ENCODE measurements around the gene CDC42EP5. TPM values are rescaled to one million over a fixed set of nuclear protein-coding genes. Genes with fewer than 3 reads are reported as not detected.
"Not testable (repeated sequence)": the region's sequence is repeated elsewhere in the genome, so short reads cannot be mapped to it uniquely, and the experiment has no call there.

The CDC42EP5 gene
- total and polyA plus RNA-seq, 4 donors: 0.28 to 2.2 (median 0.84) TPM; not detected in 1

DNA sequence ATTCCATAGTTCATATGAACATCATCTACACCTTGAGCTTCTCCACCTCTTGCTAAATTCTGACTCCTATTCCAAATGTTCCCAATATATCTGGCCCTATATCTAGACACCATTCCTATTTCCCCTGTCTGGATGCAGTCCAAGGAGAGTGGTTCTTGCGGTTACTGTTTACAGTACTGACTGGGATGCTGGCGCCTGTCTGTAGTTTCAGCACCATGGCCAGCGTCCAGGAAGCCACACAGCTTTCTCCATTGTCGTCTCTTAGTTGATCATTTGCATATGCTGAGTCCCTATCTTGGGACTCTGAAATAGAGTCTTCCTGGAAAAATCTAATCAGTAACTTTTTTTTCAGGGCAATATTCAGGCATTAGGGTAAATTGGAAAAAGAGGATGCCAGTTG is 44.4 kb upstream of the CDC42EP5 start:
- no peaks in the 10 kb centered on the region for H3K4me1 ChIP-seq (ENCODE audit: control insufficient read depth in 4 of 4, insufficient read depth in 4 of 4, low read length in 3 of 4)
- no peak for TF ChIP-seq CTCF (IDR thresholded peaks at IDR 0.05; ENCODE audit: low read depth, low read length, missing input control)
- TF ChIP-seq NR2F2 (IDR thresholded peaks at IDR 0.05): no peak
- no peak for TF ChIP-seq YY1 (IDR thresholded peaks at IDR 0.05)
- TF ChIP-seq, protein P1, sequence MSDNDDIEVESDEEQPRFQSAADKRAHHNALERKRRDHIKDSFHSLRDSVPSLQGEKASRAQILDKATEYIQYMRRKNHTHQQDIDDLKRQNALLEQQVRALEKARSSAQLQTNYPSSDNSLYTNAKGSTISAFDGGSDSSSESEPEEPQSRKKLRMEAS (IDR thresholded peaks at IDR 0.05): no peak
- TF ChIP-seq HNF4G (IDR thresholded peaks at IDR 0.05): no peak
- TF ChIP-seq ZBTB33 (IDR thresholded peaks at IDR 0.05): no peak
- peak; percentile 99 for TF ChIP-seq REST (IDR thresholded peaks at IDR 0.05)
- no peaks in the 10 kb centered on the region for H3K9me3 ChIP-seq (ENCODE audit: control insufficient read depth in 4 of 4, low read length in 3 of 4)
- no peak overlapping the region for H3K9ac ChIP-seq (ENCODE audit: low read depth in 1 of 2, low read length in 2 of 2)
- no peak overlapping the region for H3K4me3 ChIP-seq (ENCODE audit: low read depth in 1 of 3, low read length in 3 of 3)
- peak; percentile 47 for DNase-seq (ENCODE audit: low spot score)
- WGBS: 3% methylated on average over 4 of the region's 4 CpGs
- no peak overlapping the region for H3K27ac ChIP-seq (ENCODE audit: low read depth in 1 of 2, low read length in 2 of 2)
- H3K27me3 ChIP-seq (ENCODE audit: control insufficient read depth in 4 of 4, insufficient read depth in 4 of 4, low read length in 3 of 4): peaks cover 0 to 3% (median 0%) of the 10 kb centered on the region in 4 donors
- no peaks in the 10 kb centered on the region for H3K36me3 ChIP-seq (ENCODE audit: control insufficient read depth in 4 of 4, insufficient read depth in 3 of 4, low read depth in 1 of 4, low read length in 3 of 4)

DNA sequence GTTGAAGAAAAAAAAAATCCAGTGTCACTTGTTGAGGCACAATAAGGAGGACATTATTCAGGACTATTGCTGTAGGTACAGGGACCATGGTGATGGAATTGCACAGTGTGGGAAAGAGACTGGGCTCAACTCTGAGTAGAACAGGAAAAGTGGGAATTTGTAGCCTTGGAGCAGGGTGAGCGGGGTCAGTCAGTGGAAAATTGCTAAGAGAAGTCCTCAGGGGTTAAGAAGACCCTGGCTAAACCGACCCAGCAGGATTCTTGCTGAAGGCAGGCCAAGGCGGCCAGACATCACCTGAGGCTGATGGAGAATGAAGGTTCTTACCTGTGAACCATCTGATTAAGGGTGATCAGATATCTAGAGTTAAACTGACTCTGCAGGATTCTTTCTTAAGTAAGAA is 42.1 kb upstream of the CDC42EP5 start:
- Histone ChIP-seq H3K4me3 (ENCODE audit: low read depth in 1 of 3, low read length in 3 of 3) (no peak overlapping the region), H3K36me3 (ENCODE audit: control insufficient read depth in 4 of 4, insufficient read depth in 3 of 4, low read depth in 1 of 4, low read length in 3 of 4) (no peaks in the 10 kb centered on the region), H3K27ac (ENCODE audit: low read depth in 1 of 2, low read length in 2 of 2) (no peak overlapping the region), H3K4me1 (ENCODE audit: control insufficient read depth in 4 of 4, insufficient read depth in 4 of 4, low read length in 3 of 4) (no peaks in the 10 kb centered on the region), H3K9ac (ENCODE audit: low read depth in 1 of 2, low read length in 2 of 2) (no peak overlapping the region), H3K9me3 (ENCODE audit: control insufficient read depth in 4 of 4, low read length in 3 of 4) (no peaks in the 10 kb centered on the region), H3K27me3 (ENCODE audit: control insufficient read depth in 4 of 4, insufficient read depth in 4 of 4, low read length in 3 of 4) (no peaks in the 10 kb centered on the region)
- 48% methylated on average over 3 of the region's 3 CpGs for WGBS
- TF ChIP-seq CTCF (IDR thresholded peaks at IDR 0.05; ENCODE audit: low read depth, low read length, missing input control): no peak
- TF ChIP-seq RXRA (IDR thresholded peaks at IDR 0.05): no peak
- no peak for TF ChIP-seq ZBTB33 (IDR thresholded peaks at IDR 0.05)
- DNase-seq (ENCODE audit: low spot score): no peak

DNA sequence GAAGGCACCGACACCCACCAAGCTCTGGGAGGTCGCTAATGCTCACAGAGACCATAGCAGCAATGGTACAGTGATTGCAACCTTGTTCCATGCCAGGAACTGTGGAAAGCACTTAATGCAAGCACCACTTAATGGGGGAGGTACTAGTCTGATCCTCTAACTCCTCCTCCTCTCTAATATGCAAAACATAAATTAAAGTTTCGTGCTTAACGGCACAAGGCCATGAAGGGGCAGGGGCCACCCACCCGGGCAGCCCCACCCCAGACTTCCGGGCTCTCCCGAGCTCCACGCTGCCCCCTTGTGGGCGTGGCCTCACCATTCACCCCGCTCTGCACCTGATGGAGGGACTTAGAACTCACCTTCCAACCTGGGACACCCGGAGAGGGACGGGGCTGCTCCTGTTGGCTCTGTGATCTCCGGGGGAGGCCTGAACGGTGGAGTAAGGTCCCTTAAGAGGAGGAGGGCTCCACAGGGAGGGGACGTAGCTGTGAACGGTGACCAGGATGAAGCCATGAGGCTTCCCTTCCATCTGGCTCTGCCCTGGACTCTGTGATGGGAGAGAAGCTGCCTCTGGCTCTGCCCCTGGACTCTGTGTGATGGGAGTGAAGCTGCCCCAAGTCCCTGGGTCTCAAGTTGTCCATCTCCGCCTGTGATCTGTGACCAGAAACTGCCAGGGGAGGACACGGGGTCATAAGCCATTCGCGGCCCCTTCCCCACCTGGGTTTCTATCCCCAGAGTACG is 36.3 kb upstream of the CDC42EP5 start:
- H3K4me1 ChIP-seq (ENCODE audit: control insufficient read depth in 4 of 4, insufficient read depth in 4 of 4, low read length in 3 of 4); H3K9me3 ChIP-seq (ENCODE audit: control insufficient read depth in 4 of 4, low read length in 3 of 4); H3K9ac ChIP-seq (ENCODE audit: low read depth in 1 of 2, low read length in 2 of 2); DNase-seq (ENCODE audit: low spot score); H3K27ac ChIP-seq (ENCODE audit: low read depth in 1 of 2, low read length in 2 of 2); H3K36me3 ChIP-seq (ENCODE audit: control insufficient read depth in 4 of 4, insufficient read depth in 3 of 4, low read depth in 1 of 4, low read length in 3 of 4); H3K27me3 ChIP-seq (ENCODE audit: control insufficient read depth in 4 of 4, insufficient read depth in 4 of 4, low read length in 3 of 4); H3K4me3 ChIP-seq (ENCODE audit: low read depth in 1 of 3, low read length in 3 of 3): not testable (repeated sequence)
- WGBS: 52% methylated on average over 9 of the region's 21 CpGs

GRCh38 chr19:54508487-54508886 is 35.4 kb upstream of the CDC42EP5 start:
- H3K27me3 ChIP-seq (ENCODE audit: control insufficient read depth in 4 of 4, insufficient read depth in 4 of 4, low read length in 3 of 4); H3K9ac ChIP-seq (ENCODE audit: low read depth in 1 of 2, low read length in 2 of 2); H3K36me3 ChIP-seq (ENCODE audit: control insufficient read depth in 4 of 4, insufficient read depth in 3 of 4, low read depth in 1 of 4, low read length in 3 of 4); H3K9me3 ChIP-seq (ENCODE audit: control insufficient read depth in 4 of 4, low read length in 3 of 4); DNase-seq (ENCODE audit: low spot score); H3K4me3 ChIP-seq (ENCODE audit: low read depth in 1 of 3, low read length in 3 of 3); H3K27ac ChIP-seq (ENCODE audit: low read depth in 1 of 2, low read length in 2 of 2); H3K4me1 ChIP-seq (ENCODE audit: control insufficient read depth in 4 of 4, insufficient read depth in 4 of 4, low read length in 3 of 4): not testable (repeated sequence)
- 43% methylated on average over 2 of the region's 3 CpGs for WGBS
